Esophagus muscularis mucosa (tissue), 4 donors: ENCODE measurements around the gene TMPRSS9.

Experiments used
- EP300 ChIP-seq: sonication (generic); formaldehyde crosslinking; IDR thresholded peaks from one replicate; pipeline ENCODE4 v1.6.1; 2017; ENCODE audit warnings: antibody characterized with exemption
- POLR2AphosphoS5 ChIP-seq, 2 donors: sonication (generic); formaldehyde crosslinking; IDR thresholded peaks; one replicate each; pipeline ENCODE4 v1.6.1; 2017; ENCODE audit warnings: antibody characterized with exemption in 2 of 2
- TF ChIP-seq, protein P1 (sequence below), 3 experiments: fragments of 200-600 bp in 2 of 3; fragments of 450-650 bp in 1 of 3; sonication (generic) in 2 of 3; IDR thresholded peaks; one replicate each; pipeline ENCODE4 v1.5.1; 2017 to 2019; ENCODE audit warnings: antibody characterized with exemption in 3 of 3, mild to moderate bottlenecking in 2 of 3, moderate library complexity in 1 of 3

DNA sequence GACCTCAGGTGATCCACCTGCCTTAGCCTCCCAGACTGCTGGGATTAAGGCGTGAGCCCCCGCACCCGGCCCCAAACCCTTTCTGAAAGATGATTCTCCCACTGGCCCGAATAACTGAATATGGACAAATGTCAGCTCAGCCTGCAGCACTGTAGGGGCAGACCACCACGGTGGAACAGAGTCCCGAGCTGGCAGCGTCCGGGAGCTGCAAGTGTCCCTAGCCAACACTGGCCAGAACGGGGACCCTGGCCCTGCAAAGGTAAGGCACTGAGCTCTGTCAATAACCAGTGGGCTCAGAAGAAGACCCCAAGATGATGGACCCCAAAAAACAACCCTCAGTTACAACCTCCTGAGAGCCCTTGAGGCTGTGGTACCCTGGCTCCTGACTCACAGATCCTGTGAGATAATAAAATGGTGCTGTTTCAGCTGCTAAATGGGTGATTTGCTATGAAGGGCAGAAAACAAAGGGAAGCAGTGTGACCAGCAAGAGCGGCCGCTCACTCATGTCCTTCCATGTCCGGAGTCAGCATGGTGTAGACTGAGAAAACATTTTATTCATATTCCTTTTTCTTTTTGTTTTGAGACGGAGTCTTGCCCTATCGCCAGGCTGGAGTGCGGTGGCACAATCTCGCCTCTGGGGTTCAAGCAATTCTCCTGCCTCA is 33.2 kb upstream of the TMPRSS9 start:
- TF ChIP-seq, protein P1, sequence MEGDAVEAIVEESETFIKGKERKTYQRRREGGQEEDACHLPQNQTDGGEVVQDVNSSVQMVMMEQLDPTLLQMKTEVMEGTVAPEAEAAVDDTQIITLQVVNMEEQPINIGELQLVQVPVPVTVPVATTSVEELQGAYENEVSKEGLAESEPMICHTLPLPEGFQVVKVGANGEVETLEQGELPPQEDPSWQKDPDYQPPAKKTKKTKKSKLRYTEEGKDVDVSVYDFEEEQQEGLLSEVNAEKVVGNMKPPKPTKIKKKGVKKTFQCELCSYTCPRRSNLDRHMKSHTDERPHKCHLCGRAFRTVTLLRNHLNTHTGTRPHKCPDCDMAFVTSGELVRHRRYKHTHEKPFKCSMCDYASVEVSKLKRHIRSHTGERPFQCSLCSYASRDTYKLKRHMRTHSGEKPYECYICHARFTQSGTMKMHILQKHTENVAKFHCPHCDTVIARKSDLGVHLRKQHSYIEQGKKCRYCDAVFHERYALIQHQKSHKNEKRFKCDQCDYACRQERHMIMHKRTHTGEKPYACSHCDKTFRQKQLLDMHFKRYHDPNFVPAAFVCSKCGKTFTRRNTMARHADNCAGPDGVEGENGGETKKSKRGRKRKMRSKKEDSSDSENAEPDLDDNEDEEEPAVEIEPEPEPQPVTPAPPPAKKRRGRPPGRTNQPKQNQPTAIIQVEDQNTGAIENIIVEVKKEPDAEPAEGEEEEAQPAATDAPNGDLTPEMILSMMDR (IDR thresholded peaks at IDR 0.05), result no peak
- no peak for TF ChIP-seq POLR2AphosphoS5 (IDR thresholded peaks at IDR 0.05)
- TF ChIP-seq EP300, result no peak
